Osteocyte (in vitro differentiated cells): ENCODE data around the gene GPNMB. TPM values are rescaled to one million over a fixed set of nuclear protein-coding genes. Genes with fewer than 3 reads are reported as not detected.

ENCODE experiments used
- DNase-seq: peaks from one replicate; pipeline ENCODE4 v3.0.0; 2021; ENCODE audit warnings: mixed read lengths; ENCODE audit not compliant: unreplicated experiment; ENCODE audit errors: extremely low spot score
- H3K27ac Mint-ChIP-seq: one replicate; pipeline ENCODE4 v1.8.0; 2021; ENCODE audit warnings: mild to moderate bottlenecking, mixed read lengths; ENCODE audit not compliant: unreplicated experiment
- H3K27me3 Mint-ChIP-seq: one replicate; pipeline ENCODE4 v1.8.0; 2021; ENCODE audit warnings: mixed read lengths; ENCODE audit not compliant: unreplicated experiment
- H3K36me3 Mint-ChIP-seq: one replicate; pipeline ENCODE4 v1.8.0; 2021; ENCODE audit warnings: mixed read lengths; ENCODE audit not compliant: unreplicated experiment
- H3K4me1 Mint-ChIP-seq: one replicate; pipeline ENCODE4 v1.8.0; 2021; ENCODE audit warnings: mixed read lengths; ENCODE audit not compliant: unreplicated experiment
- H3K4me3 Mint-ChIP-seq: one replicate; pipeline ENCODE4 v1.8.0; 2021; ENCODE audit warnings: mild to moderate bottlenecking, moderate library complexity, mixed read lengths; ENCODE audit not compliant: unreplicated experiment
- H3K9me3 Mint-ChIP-seq: one replicate; pipeline ENCODE4 v1.8.0; 2021; ENCODE audit warnings: mixed read lengths; ENCODE audit not compliant: unreplicated experiment
- CTCF ChIP-seq: fragments of 200-600 bp; sonication (generic); IDR thresholded peaks from 2 replicates; pipeline ENCODE4 v1.5.0; 2021; ENCODE audit warnings: antibody characterized with exemption, mild to moderate bottlenecking, moderate library complexity
- total RNA-seq: library from RNA; stranded (reverse); gene quantifications from 2 replicates; pipeline ENCODE4 v1.2.1, GENCODE V29; 2021

GPNMB gene
- total RNA-seq, 1 donor from 2014 or later, result 97.2 TPM

GRCh38 chr7:23294549-23295400 lies 48.2 kb downstream of the GPNMB start:
- Mint-ChIP-seq H3K36me3 (no peaks in the 10 kb centered on the region), H3K27ac (no peak overlapping the region), H3K27me3 (no peaks in the 10 kb centered on the region), H3K4me1 (peaks cover 17% of the 10 kb centered on the region), H3K9me3 (no peaks in the 10 kb centered on the region), H3K4me3 (no peak overlapping the region)
- no peak for TF ChIP-seq CTCF
- DNase-seq, result no peak

GRCh38 chr7:23295401-23295697 lies 48.8 kb downstream of the GPNMB start:
- no peak overlapping the region for H3K27ac Mint-ChIP-seq
- H3K36me3 Mint-ChIP-seq, result no peaks in the 10 kb centered on the region
- H3K9me3 Mint-ChIP-seq, result no peaks in the 10 kb centered on the region
- no peaks in the 10 kb centered on the region for H3K27me3 Mint-ChIP-seq
- no peak for DNase-seq
- no peak for TF ChIP-seq CTCF
- no peak overlapping the region for H3K4me3 Mint-ChIP-seq
- peaks cover 22% of the 10 kb centered on the region for H3K4me1 Mint-ChIP-seq

- no peak for DNase-seq
- peaks cover 40% of the 10 kb centered on the region for H3K4me1 Mint-ChIP-seq
Measured at GRCh38 chr7:23298141-23298881, 51.7 kb downstream of the GPNMB start.

GRCh38 chr7:23298885-23299769 lies 52.6 kb downstream of the GPNMB start, which contains the start of gene MALSU1:
MALSU1 (plus strand) TSS chr7:23299339; CDS start chr7:23299353, 14 bp downstream.
- peak within 1 kb of the TSS; percentile 91 for H3K4me3 Mint-ChIP-seq
- no peaks in the 10 kb centered on the region for H3K27me3 Mint-ChIP-seq
- H3K4me1 Mint-ChIP-seq, result peaks cover 41% of the 10 kb centered on the region
- H3K27ac Mint-ChIP-seq, result peak within 1 kb of the TSS; percentile 93
- peak; percentile 97 for DNase-seq
- no peak for TF ChIP-seq CTCF
- peaks cover 9% of the 10 kb centered on the region for H3K36me3 Mint-ChIP-seq
- H3K9me3 Mint-ChIP-seq, result no peaks in the 10 kb centered on the region

More at GRCh38 chr7:23298141-23298881, 51.7 kb downstream of the GPNMB start:
- H3K27ac Mint-ChIP-seq, result peak overlapping the region; percentile 93
- no peak for TF ChIP-seq CTCF
- H3K36me3 Mint-ChIP-seq, result peaks cover 9% of the 10 kb centered on the region
- H3K27me3 Mint-ChIP-seq, result no peaks in the 10 kb centered on the region
- H3K9me3 Mint-ChIP-seq, result no peaks in the 10 kb centered on the region
- peak overlapping the region; percentile 91 for H3K4me3 Mint-ChIP-seq
